ENCODE measurements around the gene GNAS-AS1.

DNA sequence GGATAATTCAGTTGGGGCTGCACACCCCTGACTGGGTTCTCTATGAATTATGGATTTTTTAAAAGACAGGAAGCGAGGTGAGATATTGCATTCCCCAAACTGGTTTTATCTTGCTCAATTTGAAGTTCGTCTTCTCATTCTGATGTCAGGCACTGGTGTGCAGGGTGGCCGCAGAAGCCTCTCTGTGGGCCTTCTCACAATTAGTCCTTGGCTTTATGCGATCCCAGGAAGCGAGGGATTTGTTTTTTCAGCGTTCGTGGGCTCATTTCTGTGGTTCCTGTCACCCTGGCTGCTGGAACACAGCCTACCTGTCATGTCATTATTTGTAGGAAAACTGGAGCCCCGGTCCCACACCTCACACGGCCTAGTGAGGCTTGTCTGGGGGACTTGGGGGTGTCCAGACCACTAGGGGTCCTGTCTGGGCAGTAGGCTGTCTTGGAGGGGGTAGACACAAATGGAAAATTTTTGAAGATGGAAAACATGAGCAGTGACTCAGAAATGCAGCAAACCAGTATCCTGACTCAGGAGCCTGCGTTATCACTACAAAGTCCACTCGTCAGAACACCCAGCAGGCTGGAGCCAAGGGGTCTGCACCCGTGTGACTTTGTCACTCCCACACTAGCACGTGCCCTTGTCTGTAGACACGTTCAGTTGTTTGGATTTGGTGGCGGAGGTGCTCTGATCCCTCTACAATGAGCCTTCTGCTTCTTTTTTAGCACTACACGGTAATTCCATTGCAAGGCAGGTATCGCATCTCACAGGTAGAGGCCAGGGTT is 42.2 kb downstream of the GNAS-AS1 start:
- TF ChIP-seq, protein P1, sequence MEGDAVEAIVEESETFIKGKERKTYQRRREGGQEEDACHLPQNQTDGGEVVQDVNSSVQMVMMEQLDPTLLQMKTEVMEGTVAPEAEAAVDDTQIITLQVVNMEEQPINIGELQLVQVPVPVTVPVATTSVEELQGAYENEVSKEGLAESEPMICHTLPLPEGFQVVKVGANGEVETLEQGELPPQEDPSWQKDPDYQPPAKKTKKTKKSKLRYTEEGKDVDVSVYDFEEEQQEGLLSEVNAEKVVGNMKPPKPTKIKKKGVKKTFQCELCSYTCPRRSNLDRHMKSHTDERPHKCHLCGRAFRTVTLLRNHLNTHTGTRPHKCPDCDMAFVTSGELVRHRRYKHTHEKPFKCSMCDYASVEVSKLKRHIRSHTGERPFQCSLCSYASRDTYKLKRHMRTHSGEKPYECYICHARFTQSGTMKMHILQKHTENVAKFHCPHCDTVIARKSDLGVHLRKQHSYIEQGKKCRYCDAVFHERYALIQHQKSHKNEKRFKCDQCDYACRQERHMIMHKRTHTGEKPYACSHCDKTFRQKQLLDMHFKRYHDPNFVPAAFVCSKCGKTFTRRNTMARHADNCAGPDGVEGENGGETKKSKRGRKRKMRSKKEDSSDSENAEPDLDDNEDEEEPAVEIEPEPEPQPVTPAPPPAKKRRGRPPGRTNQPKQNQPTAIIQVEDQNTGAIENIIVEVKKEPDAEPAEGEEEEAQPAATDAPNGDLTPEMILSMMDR (IDR thresholded peaks at IDR 0.05), result no peak
- no peak for TF ChIP-seq POLR2A (IDR thresholded peaks at IDR 0.05)
